GM19351 (cell line): ENCODE results near the gene TMEM244.
"Not testable (repeated sequence)": the region's sequence is repeated elsewhere in the genome, so short reads cannot be mapped to it uniquely, and the experiment has no call there.

Experiments used
- ATAC-seq: cut with Tn5 transposase; IDR thresholded peaks from one replicate; pipeline ENCODE4 v1.9.1; 2021; ENCODE audit warnings: mild to moderate bottlenecking, moderate library complexity; ENCODE audit not compliant: unreplicated experiment

The TMEM244 gene, protein sequence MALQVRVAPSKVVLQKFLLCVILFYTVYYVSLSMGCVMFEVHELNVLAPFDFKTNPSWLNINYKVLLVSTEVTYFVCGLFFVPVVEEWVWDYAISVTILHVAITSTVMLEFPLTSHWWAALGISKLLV

DNA sequence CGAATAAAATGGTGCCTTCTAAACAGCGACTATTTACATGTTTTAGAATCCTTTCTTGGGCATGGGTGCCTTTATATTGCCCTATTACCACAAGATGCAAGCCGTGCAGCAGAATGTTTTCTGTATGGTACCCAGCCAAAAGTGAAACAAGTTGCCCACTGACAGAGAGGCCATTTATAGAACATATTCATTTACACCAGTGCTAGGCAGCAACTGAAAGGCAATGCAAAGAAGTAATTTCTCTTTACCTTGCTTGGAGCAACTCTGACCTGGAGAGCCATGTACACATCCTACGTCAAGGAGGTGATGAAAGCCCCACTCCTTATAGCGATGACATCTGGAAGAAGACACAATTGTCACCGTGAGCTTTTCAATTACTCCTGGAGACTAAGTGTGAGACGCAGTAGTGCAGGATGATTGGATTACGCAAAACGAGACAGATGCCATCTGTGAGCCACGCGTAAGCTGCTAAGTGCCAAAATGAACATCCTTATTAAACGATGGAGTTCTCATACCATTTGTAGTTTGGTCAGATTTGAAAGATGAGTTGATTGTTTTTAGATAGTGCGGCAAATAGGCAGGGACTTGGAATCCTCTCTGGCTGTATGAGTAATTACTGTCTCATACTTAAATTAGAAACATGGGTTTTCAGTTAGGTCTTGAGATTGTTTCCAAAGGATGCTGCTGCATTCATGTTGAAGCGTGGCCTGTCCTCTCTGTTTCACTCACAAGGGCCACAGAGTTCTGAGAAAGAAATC is at the start of gene TMEM244:
TSS of gene TMEM244 (minus strand) at position 408 of the 758 bp plus-strand sequence. CDS start at position 281, 127 bp downstream.
- no peak for ATAC-seq

DNA sequence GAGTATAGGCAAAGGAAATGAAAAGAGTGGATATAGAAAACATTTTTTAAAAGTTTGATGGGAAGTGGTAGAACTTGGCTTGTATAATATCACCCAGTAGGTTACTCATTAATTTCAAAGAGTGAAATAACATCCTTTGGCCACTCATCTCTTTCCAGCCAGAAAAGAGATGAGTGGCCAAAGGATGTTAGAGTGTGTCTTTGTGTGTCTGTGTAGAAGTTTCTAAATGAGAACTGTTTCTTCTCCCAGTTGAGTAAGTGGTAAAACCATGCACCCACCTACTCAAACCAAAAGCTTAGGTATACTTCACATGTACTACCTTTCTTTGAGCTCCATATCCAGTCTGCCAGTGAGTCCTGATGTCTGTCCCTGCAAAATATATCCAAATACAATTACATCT is 47.7 kb upstream of the TMEM244 start:
- peak; percentile 58 for ATAC-seq

DNA sequence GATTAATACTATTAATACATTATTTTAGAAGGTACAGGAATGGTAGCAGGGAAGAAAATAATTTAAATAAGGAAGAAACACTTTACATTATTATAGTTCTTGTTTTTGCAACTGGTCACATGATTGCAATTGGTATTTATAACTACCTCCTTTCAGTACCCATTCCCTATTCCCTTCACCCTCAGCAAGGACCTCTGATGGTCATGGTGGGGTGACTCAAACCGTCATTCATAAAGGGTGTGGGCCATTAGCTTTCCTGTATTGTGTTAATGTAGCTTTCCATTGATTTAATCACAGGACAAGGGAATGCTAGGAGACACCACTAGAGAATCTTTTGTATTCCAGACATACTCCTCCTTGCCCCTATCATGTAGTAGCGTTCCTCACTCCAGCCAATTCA is 47.2 kb upstream of the TMEM244 start:
- no peak for ATAC-seq

DNA sequence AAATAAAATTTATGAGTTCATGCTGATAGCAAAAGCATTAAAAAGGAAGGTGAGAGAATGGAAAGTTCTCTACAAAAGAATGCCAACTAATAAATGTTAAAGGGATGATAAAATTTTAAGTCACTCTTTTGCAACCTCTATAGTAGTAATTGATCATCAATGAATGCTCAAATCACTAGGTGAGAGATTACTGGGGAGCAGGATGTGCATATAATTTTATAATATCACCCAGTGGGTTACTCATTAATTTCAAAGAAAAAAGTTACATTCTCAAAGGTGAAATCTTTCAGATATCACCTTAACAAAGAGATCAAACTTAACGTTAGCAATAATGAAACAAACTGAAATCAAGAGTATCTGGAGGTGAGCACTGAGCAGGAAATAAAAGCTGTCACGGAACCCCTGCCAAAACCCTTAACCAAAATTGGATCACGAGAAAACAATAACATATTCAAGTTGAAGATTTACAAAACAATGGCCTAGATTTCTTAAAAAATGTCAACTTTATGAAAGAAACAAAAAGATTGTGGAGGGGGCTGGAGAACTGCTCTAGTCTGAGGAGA is 45.5 kb upstream of the TMEM244 start:
- ATAC-seq: no peak

DNA sequence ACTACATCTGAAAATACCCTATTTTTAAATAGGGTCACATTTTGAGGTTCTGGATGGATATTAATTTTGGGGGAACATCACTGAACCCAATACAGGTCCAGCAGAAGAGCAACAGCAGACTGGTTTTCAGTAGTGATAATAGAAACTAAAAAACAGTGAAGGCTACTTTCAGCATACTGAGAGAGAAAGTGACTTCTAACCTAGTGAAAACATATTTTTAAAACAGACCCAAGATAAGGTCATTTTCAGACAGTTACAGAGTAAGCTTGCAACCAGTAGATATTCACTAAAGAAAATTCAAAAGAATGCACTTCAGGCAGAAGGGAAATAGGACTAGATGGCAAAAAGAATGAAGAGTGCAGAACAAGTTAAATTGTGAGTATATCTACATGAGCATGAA is 42.0 kb upstream of the TMEM244 start:
- peak; percentile 72 for ATAC-seq

DNA sequence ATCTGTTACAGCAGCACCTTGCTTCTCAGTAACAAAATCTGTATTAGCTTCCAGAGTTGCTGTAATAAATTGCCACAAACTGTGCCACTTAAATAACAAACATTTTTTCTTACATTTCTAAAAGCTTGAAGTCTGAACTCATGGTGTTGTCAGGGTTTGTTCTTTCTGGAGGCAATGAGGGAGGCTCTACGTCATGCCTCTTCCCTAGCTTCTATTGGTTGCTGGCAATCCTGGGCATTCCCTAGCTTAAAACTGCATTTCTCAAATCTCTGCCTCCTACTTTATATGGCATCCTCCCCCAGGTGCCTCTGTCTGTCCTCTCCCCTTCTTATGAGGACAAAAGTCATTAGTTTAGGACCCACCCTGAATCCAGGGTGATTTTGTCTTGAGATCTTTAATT is 41.6 kb upstream of the TMEM244 start:
- ATAC-seq: peak; percentile 4

DNA sequence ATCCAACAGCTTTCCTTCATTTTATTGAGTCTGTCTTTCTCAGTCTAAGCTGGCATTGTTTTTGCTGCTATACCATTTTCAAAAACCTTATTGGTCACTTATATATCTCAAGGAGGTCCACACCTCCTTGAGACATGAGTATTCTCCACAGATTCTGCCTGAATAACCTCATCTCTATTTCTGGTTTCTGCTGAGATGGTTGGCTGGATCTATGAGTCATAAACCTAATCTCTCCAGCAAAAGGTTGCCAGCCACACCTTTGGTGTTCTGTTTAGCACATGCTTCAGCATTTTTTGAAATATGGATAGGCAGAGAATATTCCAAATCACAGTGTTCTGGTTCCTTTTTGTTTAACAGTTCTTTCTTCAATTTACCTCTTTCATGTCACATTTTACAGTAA is 40.8 kb upstream of the TMEM244 start:
- ATAC-seq: no peak

DNA sequence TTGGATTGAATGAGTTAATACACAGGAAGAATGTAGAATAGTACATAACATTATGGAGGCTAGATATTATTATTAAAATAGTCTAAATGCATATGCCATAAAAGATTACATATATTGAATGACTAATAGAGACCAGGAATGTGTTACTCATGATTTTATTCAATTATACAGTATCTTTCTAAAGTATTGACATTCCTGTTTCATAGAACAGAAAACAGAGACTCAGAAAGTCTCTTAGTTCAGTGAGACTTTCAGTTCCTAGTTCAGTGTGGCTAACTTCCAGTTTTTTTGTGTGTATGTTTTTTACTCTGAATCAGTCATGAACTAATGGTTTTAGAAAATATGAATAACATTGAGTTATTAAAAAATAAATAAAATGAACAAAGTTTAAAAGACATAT is 34.6 kb upstream of the TMEM244 start:
- peak; percentile 74 for ATAC-seq

DNA sequence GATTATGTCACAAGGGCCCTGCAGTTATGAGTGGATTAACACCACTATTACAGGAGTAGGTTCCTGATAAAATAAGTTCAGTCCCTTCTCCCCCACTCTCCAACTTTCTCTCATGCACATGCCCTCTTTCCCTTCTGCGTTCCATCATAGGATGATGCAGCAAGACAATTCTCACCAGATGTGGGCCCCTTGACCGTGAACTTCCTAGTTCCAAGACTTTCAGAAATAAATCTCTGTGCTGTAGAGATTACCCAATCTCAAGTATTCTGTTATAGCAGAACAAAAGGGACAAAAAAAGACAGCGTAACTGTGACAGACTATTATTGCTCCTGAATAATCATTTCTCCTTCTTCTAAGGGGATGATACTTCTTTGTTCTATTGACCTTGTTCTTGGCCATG is 33.8 kb upstream of the TMEM244 start:
- no peak for ATAC-seq

DNA sequence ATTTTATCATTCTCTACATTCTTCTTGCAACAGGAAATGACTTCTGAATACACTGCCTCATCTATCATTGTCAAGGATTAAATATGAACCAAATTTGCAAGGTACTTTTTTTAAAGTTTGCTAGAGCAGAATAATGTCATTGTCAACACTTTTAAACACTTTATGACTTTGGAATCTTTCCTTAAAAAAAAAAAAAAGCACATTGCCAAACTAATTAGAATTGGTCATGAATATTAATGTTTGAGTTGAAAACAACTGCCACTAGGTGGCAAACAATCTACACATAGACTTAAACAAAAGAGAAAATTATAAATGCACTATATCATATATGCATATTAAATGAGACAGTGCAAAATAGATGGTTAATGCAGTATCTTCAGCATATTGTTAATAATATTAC is 32.5 kb upstream of the TMEM244 start:
- ATAC-seq: no peak

DNA sequence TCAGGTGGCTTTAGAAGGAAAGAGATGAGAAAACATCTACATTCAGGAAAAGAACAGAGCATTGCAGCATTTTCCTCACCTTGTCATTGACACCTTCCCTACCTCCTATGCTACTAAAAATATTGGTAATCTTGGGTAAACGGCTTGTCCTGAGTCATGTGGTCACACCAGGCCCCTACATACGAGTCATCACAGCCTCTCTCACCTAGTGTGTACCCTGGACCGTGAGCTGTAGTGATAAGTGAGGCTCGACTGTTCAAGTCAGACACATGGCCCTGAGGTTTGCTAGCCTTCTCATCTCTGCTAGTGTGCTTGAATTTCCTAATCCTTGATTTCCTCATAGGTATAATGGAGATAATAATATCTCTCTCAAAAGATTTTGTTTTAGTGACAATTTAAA is 29.6 kb upstream of the TMEM244 start:
- ATAC-seq: no peak

DNA sequence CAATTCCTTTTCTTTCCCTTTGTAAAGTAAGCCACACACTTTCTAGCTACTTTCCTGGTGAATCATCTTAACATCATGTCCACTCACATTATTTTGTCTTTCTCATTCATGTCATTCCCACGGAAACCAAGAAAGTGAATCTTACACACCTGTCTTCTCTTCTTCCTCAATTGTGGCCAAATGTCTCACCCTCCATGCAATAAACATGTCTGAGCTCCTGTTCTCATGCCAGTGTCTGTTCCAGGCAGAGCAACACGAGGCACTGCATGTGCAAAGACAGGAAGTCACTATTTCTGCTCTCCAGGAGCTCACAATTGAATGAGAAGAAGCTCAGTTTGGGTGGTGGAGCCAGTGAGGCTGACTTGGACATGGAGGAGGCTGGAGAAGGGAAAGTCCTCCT is 29.0 kb upstream of the TMEM244 start:
- no peak for ATAC-seq

DNA sequence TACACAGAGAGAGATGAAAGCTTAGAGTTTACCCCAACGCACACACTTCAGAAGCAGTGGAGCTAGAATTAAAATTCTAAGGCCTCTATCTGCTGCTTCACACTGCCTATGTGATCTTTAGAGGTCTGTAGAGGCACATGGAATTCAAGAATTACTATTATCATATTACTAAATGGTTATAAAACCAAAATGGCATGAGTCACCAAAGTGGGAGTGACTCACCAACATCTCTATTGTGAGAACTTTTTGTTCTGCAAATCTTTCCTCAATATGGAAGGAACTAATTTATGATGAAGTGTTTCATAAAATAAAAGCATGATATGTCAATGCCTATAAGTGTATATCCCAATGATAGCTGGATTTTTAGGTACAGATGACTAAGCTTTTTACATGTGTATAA is 28.5 kb upstream of the TMEM244 start:
- no peak for ATAC-seq

DNA sequence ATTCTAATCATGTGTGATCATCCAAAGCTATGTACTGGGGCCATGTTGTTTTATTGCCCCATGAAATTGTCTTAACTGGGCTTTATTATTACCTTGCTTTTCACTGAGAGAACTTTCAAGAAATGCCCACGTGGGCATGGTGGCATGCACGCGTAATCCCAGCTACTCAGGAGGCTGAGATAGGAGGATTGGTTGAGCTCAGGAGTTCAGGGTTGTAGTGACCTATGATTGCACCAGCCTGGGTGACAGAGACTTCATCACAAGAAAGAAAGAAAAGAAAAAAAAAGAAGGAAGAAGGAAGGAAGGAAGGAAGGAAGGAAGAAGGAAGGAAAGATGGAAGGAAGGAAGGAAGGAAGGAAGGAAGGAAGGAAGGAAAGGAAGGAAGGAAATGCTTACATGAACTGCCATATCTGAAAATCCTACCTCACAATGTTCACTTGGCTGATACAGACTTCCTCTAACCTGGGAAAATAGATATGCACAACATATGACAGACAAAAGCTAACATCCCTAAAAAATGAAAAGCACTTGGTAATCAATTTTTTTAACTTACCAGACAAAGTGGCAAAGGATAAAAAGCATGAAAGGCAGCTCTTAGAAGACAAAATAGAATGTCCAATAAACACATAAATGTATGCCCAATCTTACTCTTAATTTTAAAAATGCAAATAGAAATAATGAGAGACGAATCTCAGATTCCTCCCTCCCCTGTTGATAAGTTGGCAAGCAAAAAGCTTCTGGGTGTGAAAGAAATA is 25.5 kb upstream of the TMEM244 start:
- ATAC-seq: no peak

DNA sequence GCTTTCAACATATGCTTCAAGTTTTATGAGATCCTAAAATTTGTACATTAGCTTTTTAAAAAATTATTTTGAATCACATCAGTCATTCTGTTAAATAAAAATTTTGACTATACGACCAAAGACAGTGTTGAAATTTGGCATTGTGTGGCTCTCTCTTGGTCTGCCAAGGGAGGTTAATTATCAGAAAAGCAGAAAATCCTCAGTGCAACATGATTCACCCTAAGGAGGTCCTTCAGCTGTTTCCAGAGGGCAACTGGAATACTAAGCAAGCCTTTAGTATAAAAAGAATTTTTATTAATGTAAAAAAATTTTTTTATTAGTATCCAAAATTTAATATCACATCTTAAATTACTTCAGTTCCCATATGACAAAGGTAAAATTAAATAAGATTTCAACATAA is 23.1 kb upstream of the TMEM244 start:
- ATAC-seq: no peak

DNA sequence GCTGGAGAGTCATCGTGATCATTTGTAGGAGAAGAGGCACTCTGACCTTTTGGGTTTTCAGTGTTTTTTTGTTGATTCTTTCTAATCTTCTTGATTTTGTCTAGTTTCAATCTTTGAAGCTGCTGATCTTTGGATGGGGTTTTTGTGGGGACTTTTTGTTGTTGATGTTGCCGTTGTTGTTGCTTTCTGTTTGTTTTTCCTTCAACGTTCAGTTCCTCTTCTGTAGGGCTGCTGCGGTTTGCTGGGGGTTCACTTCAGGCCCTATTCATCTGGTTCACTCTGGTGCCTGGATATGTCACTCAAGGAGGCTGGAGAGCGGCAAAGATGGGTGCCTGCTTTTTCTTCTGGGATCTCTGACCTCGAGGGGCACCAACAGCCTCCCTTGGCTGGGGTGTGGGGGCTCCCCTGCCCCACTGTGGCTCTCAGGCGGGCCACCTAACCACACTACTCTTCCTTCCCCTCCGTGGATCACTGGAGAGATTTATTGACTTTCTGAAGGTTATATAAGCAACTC is 21.5 kb upstream of the TMEM244 start:
- peak; percentile 93 for ATAC-seq

DNA sequence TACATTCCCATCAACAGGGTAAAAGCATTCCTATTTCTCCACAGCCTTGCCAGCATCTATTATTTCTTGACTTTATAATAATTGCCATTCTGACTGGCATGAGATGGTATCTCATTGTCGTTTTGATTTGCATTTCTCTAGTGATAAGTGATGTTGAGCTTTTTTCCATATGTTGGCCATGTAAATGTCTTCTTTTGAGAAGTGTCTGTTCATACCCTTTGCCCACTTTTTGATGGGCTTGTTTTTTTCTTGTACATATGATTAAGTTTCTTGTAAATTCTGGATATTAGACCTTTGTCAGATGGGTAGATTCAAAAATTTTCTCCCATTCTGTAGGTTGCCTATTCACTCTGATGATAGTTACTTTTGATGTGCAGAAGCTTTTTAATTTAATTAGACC is 16.8 kb upstream of the TMEM244 start:
- ATAC-seq: not testable (repeated sequence)

DNA sequence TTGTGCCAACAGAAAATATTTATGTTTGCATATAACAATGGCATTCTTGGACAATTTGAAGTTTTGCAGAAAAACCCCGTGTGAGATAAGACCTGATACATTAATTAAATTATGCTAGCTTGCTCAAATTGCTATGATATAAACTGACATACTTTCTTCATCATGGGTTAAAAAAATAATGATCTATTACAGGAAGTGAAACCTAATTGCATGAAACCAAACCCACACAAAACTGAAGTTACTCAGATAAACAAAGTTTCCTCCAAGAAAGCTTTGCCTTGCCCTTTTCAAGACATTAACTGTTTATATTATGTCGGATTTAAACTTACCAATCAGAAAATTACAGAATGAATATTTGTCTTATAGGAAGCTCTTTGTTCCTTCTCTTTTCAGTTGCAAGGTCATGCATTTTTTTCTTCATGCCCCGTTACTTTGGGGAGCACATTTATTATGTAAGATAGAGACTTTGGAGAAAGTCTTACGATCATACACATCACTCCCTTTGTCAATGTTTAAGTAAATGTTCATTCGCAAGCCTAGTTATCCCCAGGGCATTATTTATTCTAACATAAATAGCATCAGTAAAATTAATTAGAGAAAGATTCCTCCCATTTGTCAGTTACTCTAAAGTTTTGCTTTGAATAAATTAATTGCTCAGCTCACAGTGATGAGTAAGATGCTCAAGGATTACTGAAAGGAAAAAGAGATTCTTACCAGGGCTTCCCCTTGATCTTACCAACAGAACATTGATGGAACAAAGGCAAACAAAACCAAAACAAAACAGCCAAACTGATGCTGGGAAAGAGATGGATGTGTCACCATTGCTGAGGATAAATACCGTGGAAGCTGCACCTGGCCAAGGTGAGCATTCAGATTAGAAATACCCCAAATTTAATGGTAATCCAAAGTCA is 14.8 kb upstream of the TMEM244 start:
- peak; percentile 91 for ATAC-seq

DNA sequence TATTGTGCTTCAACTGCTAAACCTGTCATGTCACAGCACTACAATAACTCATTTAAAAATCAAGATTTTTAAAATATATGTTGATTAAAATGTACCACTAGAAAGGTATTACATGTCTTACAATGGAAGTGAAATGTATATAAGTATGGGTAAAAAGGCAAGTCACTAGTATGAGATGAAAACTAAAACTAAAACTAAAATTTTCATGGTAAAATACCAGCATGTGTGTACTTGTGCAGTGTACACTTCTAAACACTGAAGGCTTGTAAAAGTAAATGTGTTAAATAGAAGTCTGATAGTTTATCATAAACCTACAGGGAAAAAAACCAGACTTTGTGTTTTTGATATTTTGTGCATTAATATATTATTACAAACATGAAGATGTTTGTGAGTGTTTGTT is 13.7 kb upstream of the TMEM244 start:
- ATAC-seq: no peak

DNA sequence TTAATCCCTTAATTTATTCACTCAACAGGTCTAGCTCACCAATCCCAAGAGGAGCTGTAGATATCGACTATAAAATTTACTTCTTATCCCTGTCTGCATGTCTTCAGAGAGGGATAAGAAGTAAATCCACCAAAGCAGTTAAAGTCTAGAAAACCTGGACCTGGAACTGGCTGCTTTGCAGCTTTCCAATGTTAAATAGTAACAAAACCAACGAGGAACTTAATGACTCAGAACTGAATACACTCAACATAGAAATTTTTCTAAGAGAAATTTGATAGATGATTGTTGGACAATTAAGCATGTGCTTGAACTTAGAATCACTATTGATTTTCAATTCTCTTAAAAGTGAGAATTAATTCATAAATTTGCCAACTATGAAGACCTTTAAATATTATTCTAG is 11.5 kb upstream of the TMEM244 start:
- no peak for ATAC-seq

DNA sequence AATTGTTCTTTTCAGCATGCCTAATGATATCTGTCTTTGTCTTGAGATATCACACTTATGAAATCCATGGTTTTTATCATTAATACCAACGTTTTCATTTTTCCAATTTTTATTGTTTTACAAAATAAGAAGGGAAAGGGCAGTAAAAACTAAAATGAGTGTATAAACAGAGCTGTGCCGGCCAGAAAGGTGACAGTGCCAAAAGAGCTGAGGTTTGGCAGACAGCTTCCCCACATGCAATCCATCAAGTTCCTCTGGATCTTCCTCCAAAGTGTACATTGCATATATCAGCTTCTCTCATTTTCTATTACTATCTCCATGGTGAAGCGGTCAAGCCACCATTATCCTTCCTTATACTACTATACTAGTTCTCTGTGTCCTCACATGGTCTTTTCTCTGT is 10.1 kb upstream of the TMEM244 start:
- no peak for ATAC-seq
